Ecto neural progenitor cell (in vitro differentiated cells): Measurements from ENCODE around the gene PRKCI.
"Not testable (repeated sequence)": the region's sequence is repeated elsewhere in the genome, so short reads cannot be mapped to it uniquely, and the experiment has no call there.

Experiments used
- DNase-seq: peaks from one replicate; pipeline ENCODE4 v3.0.0-alpha.2; 2018; ENCODE audit warnings: low spot score

PRKCI gene

DNA sequence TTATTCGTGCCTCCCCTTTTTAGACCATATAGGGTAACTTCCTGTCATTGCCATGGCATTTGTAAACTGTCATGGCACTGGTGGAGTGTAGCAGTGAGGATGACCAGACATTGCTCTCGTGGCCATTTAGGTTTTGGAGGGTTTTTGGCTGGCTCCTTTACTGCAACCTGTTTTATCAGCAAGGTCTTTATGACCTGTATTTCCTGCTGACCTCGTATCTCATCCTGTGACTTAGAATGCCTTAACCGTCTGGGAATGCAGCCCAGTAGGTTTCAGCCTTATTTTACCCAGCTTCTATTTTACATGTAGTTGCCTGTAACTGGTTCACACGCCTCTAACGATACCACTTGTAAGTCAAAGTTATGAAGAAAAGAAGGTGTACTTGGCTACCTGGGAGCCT lies 121.6 kb downstream of the PRKCI start:
- not testable (repeated sequence) for DNase-seq

DNA sequence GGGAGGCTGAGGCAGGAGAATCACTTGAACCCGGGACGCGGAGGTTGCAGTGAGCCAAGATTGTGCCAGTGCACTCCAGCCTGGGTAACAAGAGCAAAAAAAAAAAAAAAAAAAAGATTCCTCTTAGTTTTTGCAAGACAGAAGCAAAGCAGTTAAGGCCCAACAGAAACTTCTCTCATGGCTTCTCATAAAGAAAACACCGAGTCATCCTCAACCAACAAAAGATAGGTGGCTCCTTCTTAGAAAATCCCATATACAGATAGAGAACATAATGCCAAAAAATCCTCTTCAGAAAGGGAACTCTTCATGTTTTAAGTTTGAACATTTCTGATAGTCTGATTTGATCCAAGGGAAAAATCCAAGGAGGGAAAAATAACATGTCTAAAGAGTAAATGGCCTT lies 122.7 kb downstream of the PRKCI start:
- DNase-seq, result no peak

DNA sequence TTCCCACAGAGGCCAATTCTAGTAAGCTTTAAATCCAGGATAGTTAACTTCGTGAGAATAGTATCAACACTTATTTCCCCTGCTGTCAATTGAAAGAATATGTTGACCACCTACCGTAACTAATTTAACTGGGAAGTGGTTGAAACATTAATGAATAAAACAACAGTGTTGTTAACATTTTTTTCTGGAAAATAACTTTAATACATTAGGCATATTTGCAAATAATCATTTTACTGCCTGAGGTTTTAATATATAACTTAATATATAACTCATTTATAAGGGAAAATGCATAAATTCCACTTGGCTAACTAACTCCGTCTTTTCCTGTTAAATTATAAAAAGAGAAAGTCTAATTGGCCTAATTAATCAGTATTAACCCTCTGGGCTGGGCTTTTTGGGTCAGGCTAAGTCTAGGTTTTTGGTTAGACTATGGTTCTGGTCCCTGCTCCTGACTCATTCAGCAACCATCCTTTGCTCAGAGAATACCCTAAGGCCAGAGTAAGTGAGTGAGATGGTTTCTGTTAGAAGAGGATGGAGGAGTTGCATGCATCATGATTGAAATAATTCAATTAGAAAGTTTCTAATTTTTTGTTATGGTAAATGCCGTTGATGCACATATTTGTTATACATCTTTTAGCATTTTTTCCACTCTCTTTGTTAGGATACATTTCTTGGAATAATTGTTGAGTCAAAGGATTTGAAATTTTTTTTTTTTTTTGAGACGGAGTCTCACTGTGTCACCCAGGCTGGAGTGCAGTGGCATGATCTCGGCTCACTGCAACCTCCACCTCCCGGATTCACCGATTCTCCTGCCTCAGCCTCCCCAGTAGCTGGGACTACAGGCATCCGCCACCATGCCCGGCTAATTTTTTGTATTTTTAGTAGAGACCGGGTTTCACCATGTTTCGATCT lies 124.5 kb downstream of the PRKCI start:
- no peak for DNase-seq

DNA sequence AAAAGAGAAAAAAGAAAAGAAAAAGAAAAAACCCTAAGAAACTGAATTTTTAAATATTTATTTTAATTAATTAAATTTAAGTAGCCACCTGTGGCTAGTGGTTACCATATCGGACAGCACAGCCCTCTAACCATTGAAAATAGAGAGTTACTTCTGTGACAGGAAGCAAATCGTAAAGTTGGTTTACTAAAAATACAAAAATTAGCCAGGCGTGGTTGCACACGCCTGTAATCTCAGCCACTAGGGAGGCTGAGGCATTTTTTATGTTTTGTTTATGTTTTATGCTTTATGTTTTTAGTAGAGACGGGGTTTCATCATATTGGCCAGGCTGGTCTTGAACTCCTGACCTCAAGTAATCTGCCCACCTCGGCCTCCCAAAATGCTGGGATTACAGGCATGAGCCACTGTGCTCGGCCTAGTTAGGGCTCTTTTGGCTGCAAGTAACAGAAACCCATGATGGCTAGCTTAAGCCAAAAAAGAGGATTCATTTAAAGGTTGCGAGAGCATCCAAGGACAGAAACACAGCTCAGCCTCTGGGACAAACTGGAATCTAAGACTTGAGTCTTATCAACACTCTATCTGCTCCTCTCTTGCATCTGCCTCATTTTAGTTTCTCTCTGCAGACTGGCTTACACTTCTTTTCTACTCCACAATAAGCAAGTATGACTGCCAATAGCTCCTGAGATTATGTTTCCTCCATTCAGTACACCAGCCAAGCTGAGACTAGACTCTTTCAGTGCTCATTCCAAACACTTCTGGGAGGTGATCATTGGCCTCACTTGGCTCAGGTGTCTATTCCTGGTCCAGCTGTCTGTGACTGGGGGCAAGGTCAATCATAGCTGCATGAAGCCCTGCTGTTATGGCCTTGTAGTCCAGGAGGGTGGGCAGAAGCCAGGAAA lies 128.5 kb downstream of the PRKCI start:
- DNase-seq, result no peak

DNA sequence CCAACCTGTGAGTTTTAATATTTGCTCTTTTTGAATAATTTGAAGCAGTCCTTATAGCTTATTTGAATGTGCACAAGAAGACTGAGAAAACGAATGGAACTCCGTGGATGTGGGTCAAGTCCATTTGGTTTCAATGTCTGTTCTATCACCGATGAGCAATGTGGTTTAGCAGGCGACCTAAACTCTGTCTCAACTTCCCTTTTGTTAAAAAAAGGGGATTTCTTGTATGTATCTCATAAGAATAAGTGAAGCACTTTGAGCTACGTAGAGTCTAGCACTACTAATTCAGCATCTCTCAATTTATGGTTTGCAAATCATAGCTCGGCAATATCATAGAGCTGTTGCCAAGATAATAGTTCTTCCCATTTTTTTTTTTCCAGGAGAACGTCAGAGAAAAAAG lies 130.7 kb downstream of the PRKCI start:
- DNase-seq, result no peak

DNA sequence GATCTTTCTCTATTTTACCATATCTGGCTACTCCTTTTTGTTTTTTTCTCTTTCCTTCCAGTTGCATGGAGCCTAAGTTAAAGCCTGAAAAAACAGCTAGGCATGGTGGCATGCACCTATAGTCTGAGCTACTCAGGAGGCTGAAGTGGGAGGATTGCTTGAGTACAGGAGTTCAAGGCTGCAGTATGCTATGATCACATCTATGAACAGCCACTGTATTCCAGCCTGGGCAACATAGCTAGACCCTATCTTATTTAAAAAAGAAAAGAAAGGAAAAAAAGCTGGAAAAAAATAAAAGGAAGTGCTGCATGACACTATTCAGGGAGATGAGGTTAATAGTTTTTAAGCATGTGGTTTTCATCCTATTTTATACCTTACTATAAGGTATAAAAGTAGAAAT lies 131.3 kb downstream of the PRKCI start:
- no peak for DNase-seq

DNA sequence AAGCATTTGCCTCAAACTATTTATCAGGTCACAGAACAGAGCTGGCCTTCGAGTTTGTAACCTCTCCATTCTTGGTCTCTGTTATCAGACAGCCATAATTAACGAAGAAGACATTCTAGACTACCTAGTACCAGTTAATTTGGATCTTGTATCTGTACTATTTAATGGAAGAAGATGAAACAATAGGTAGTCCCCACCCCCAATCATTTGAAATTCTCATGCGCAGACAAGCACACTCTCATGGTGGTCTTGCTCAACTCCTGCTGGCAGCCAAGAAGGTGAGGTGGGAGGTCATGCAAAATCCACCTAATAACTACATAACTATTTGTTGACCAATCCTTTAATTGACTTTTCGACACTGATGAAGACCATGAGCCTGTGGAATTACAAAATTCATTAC lies 132.5 kb downstream of the PRKCI start:
- DNase-seq, result no peak
